HCT116 (cell line): ENCODE data around the gene RAET1E. TPM values are rescaled to one million over a fixed set of nuclear protein-coding genes. Genes with fewer than 3 reads are reported as not detected.

Experiments used
- ATAC-seq: fragments of 200-7000 bp; cut with Tn5 transposase; 2 replicates; pipeline ENCODE4 v1.9.1; 2020; ENCODE audit warnings: mild to moderate bottlenecking, moderate library complexity
- BruUV-seq: library from RNA; stranded (reverse); fragments of 400-500 nt; replicated peaks from 2 replicates; lab custom pipeline; 2021; lab: Mats Ljungman, UMichigan
- CTCF ChIA-PET: fragments of 300-600 bp; sonication (Branson Sonifier 250); formaldehyde crosslinking; loops from one replicate; lab custom pipeline; 2021; ENCODE audit warnings: antibody characterized with exemption; lab: Charles Lee
- POLR2A ChIA-PET: fragments of 300-600, 350-600 bp; sonication (Branson Sonifier 250); formaldehyde crosslinking; loops from one replicate; lab custom pipeline; 2021; ENCODE audit warnings: antibody characterized with exemption; lab: Charles Lee
- RAD21 ChIA-PET, 2 experiments: fragments of 300-600 bp; sonication (Branson Sonifier 250); formaldehyde crosslinking; loops; one replicate each; lab custom pipeline; 2023; ENCODE audit warnings: low total read pairs in 2 of 2; ENCODE audit not compliant: uncharacterized antibody in 2 of 2, unreplicated experiment in 2 of 2, low non-redundant PET in 1 of 2; lab: Charles Lee
- DNase-seq: peaks from one replicate; pipeline ENCODE4 v3.0.0-alpha.2; 2010; ENCODE audit warnings: low read depth, low spot score
- H2AFZ ChIP-seq: fragments of 200-600 bp; shearing (Covaris generic), sonication (generic); 2 replicates; pipeline ENCODE4 v1.6.1; 2017; ENCODE audit warnings: low read depth, mixed run types, mixed read lengths, antibody characterized with exemption, low read length; ENCODE audit not compliant: poor library complexity, severe bottlenecking
- H3K27ac ChIP-seq: 2 replicates; pipeline ENCODE4 v1.5.1; 2012; ENCODE audit warnings: low read depth, low read length
- H3K27me3 ChIP-seq: fragments of 200-600 bp; sonication (generic); 2 replicates; pipeline ENCODE4 v1.6.1; 2016; ENCODE audit warnings: mixed run types, low read length, mixed read lengths; ENCODE audit not compliant: insufficient read depth
- H3K36me3 ChIP-seq, 2 experiments: fragments of 200-500 bp in 1 of 2; fragments of 200-600 bp in 1 of 2; sonication (Bioruptor generic) in 1 of 2; sonication (generic) in 1 of 2; 2 replicates each; pipeline versions ENCODE4 v1.5.1 to v1.6.1; 2014 to 2016; ENCODE audit warnings: low read length in 2 of 2, inconsistent platforms in 1 of 2, mixed read lengths in 1 of 2, mixed run types in 1 of 2; ENCODE audit not compliant: insufficient read depth in 2 of 2, control insufficient read depth in 1 of 2
- H3K4me1 ChIP-seq, 2 experiments: fragments of 200-600 bp in 1 of 2; sonication (generic) in 1 of 2; 2 replicates each; pipeline versions ENCODE4 v1.5.1 to v1.6.1; 2012 to 2017; ENCODE audit warnings: low read length in 2 of 2, inconsistent platforms in 1 of 2, mild to moderate bottlenecking in 1 of 2, mixed read lengths in 1 of 2, mixed run types in 1 of 2, moderate library complexity in 1 of 2; ENCODE audit not compliant: insufficient read depth in 2 of 2, control insufficient read depth in 1 of 2
- H3K4me2 ChIP-seq: fragments of 200-600 bp; sonication (generic); 2 replicates; pipeline ENCODE4 v1.6.1; 2017; ENCODE audit warnings: mixed run types, low read length, mixed read lengths
- H3K4me3 ChIP-seq, 2 experiments: fragments of 200-600 bp in 1 of 2; sonication (generic) in 1 of 2; replicated peaks in 1 of 2; 2 replicates each; pipeline ENCODE4 v1.5.1; 2011 to 2016; ENCODE audit warnings: low read length in 2 of 2, control low read depth in 1 of 2, low read depth in 1 of 2, mild to moderate bottlenecking in 1 of 2, mixed read lengths in 1 of 2, mixed run types in 1 of 2
- H3K79me2 ChIP-seq: fragments of 200-600 bp; sonication (generic); 2 replicates; pipeline ENCODE4 v1.6.1; 2017; ENCODE audit warnings: mild to moderate bottlenecking, mixed run types, low read length, moderate library complexity, mixed read lengths; ENCODE audit not compliant: insufficient read depth
- H3K9ac ChIP-seq: fragments of 200-600 bp; sonication (generic); 2 replicates; pipeline ENCODE4 v1.6.1; 2016; ENCODE audit warnings: low read length, mixed read lengths
- H3K9me2 ChIP-seq: fragments of 200-600 bp; sonication (generic), shearing (Covaris generic); 2 replicates; pipeline ENCODE4 v1.6.1; 2017; ENCODE audit warnings: mixed run types, mild to moderate bottlenecking, moderate library complexity; ENCODE audit not compliant: insufficient read depth
- H3K9me3 ChIP-seq, 2 experiments: fragments of 200-500 bp in 1 of 2; fragments of 200-600 bp in 1 of 2; sonication (Bioruptor generic) in 1 of 2; sonication (generic) in 1 of 2; 2 replicates each; pipeline ENCODE4 v1.6.1; 2014 to 2017; ENCODE audit warnings: low read length in 2 of 2, mixed read lengths in 2 of 2, inconsistent platforms in 1 of 2, low read depth in 1 of 2, mild to moderate bottlenecking in 1 of 2, mixed run types in 1 of 2, moderate library complexity in 1 of 2; ENCODE audit not compliant: control insufficient read depth in 1 of 2, insufficient read depth in 1 of 2
- H4K20me1 ChIP-seq: fragments of 200-600 bp; sonication (generic), shearing (Covaris generic); 2 replicates; pipeline ENCODE4 v1.6.1; 2017; ENCODE audit warnings: mixed run types, mild to moderate bottlenecking, moderate library complexity; ENCODE audit not compliant: insufficient read depth
- CBX3 ChIP-seq: IDR thresholded peaks from 2 replicates; pipeline ENCODE4 v1.6.1; 2012; ENCODE audit warnings: low read depth
- CEBPB ChIP-seq: IDR thresholded peaks from 2 replicates; pipeline ENCODE4 v1.6.1; 2012; ENCODE audit warnings: low read depth
- CTCF ChIP-seq, 3 experiments: fragments of 200-600 bp in 1 of 3; sonication (generic) in 1 of 3; IDR thresholded peaks in 2 of 3; conservative IDR thresholded peaks in 1 of 3; 2 replicates each; pipeline ENCODE4 v1.5.1; 2012 to 2017; ENCODE audit warnings: low read depth in 2 of 3, low read length in 2 of 3, antibody characterized with exemption in 1 of 3, borderline replicate concordance in 1 of 3, control low read depth in 1 of 3, mild to moderate bottlenecking in 1 of 3, mixed read lengths in 1 of 3, mixed run types in 1 of 3, moderate library complexity in 1 of 3; ENCODE audit not compliant: insufficient read depth in 1 of 3
- EGR1 ChIP-seq: IDR thresholded peaks from 2 replicates; pipeline ENCODE4 v1.6.1; 2012; ENCODE audit warnings: low read depth
- ELF1 ChIP-seq: IDR thresholded peaks from 2 replicates; pipeline ENCODE4 v1.6.1; 2012; ENCODE audit warnings: low read depth, borderline replicate concordance
- EZH2phosphoT487 ChIP-seq: fragments of 200-600 bp; IDR thresholded peaks from 2 replicates; pipeline ENCODE4 v1.6.1; 2018; ENCODE audit warnings: antibody characterized with exemption, borderline replicate concordance
- FOSL1 ChIP-seq: IDR thresholded peaks from 2 replicates; pipeline ENCODE4 v1.6.1; 2012; ENCODE audit warnings: low read depth
- MAX ChIP-seq: IDR thresholded peaks from 2 replicates; pipeline ENCODE4 v1.6.1; 2012
- POLR2A ChIP-seq: IDR thresholded peaks from 2 replicates; pipeline ENCODE4 v1.7.0; 2011; ENCODE audit warnings: borderline replicate concordance; ENCODE audit not compliant: insufficient read depth, insufficient read length; ENCODE audit errors: extremely low read depth
- POLR2AphosphoS5 ChIP-seq: IDR thresholded peaks from 2 replicates; pipeline ENCODE4 v1.6.1; 2011; ENCODE audit warnings: mild to moderate bottlenecking, low read depth, low read length, moderate library complexity
- RAD21 ChIP-seq: IDR thresholded peaks from 2 replicates; pipeline ENCODE4 v1.6.1; 2012; ENCODE audit warnings: low read depth, mild to moderate bottlenecking
- SIN3A ChIP-seq: IDR thresholded peaks from 2 replicates; pipeline ENCODE4 v1.6.1; 2012; ENCODE audit warnings: low read depth
- TCF7L2 ChIP-seq: IDR thresholded peaks from 2 replicates; pipeline ENCODE4 v1.7.0; 2011; ENCODE audit warnings: borderline replicate concordance, inconsistent platforms; ENCODE audit not compliant: insufficient read depth, insufficient read length; ENCODE audit errors: extremely low read depth
- YY1 ChIP-seq: IDR thresholded peaks from 2 replicates; pipeline ENCODE4 v1.6.1; 2011; ENCODE audit warnings: low read length, low read depth, moderate library complexity, mild to moderate bottlenecking; ENCODE audit not compliant: insufficient replicate concordance; ENCODE audit errors: extremely low read depth
- ZNF274 ChIP-seq: fragments of 200-500 bp; sonication (Bioruptor generic); IDR thresholded peaks from 2 replicates; pipeline ENCODE4 v1.6.1; 2014; ENCODE audit warnings: mild to moderate bottlenecking, low read depth, low read length, inconsistent platforms
- intact Hi-C: fragments of 100-400 bp; cut with micrococcal nuclease; formaldehyde crosslinking; loops from 2 replicates; pipeline ENCODE4 v1.10.0; 2022
- total RNA-seq: library from RNA; stranded (reverse); gene quantifications from one replicate; pipeline ENCODE4 v1.2.1, GENCODE V29; 2021; ENCODE audit not compliant: unreplicated experiment

The RAET1E gene
- total RNA-seq, 1 experiment from 2014 or later: 3.9 TPM

- Histone ChIP-seq H3K27me3 (no peaks in the 10 kb centered on the region), H3K79me2 (no peaks in the 10 kb centered on the region), H3K4me3 (no peak overlapping the region), H3K27ac (no peak overlapping the region), H3K9me2 (no peaks in the 10 kb centered on the region), H3K36me3 (no peaks in the 10 kb centered on the region), H4K20me1 (no peaks in the 10 kb centered on the region), H3K9me3 (peaks cover 5 to 6% of the 10 kb centered on the region in 2 experiments; a peak in 2 of 4 replicates), H2AFZ (no peak overlapping the region), H3K4me1 (no peaks in the 10 kb centered on the region), H3K9ac (no peak overlapping the region), H3K4me2 (no peak overlapping the region)
- DNase-seq: no peak
- RAD21 ChIA-PET: no interaction called here
- POLR2A ChIA-PET: no interaction called here
- BruUV-seq: no TSS peak
- CTCF ChIA-PET: no interaction called here
- intact Hi-C loops: no loop called here
- no peak for ATAC-seq
- TF ChIP-seq EGR1 (no peak), ELF1 (no peak), YY1 (no peak), CBX3 (no peak), POLR2AphosphoS5 (no peak), CEBPB (no peak), RAD21 (no peak), ZNF274 (no peak), MAX (no peak), EZH2phosphoT487 (no peak), CTCF (IDR thresholded peaks at IDR 0.05 in 2 of 3, conservative IDR thresholded peaks at IDR 0.05 in 1 of 3; ENCODE audit: borderline replicate concordance in 1 of 3, insufficient read depth in 1 of 3, low read depth in 2 of 3, low read length in 2 of 3) (no peak), POLR2A (no peak), TCF7L2 (no peak), FOSL1 (no peak), SIN3A (no peak)
Observed at GRCh38 chr6:149907317-149907716, 9.4 kb upstream of the RAET1E start.
